GM12878 (cell line): ENCODE results near the gene ATF6B. TPM values are rescaled to one million over a fixed set of nuclear protein-coding genes. Genes with fewer than 3 reads are reported as not detected.

ENCODE experiments used
- CBFB ChIP-seq: IDR thresholded peaks from 2 replicates; pipeline ENCODE4 v1.6.1; 2016; ENCODE audit warnings: antibody characterized with exemption, low read depth
- CBX3 ChIP-seq: fragments of 200-600 bp; sonication (generic); IDR thresholded peaks from 2 replicates; pipeline ENCODE4 v1.6.1; 2016; ENCODE audit warnings: low read depth, borderline replicate concordance
- CREB1 ChIP-seq: IDR thresholded peaks from 2 replicates; pipeline ENCODE4 v1.6.1; 2012; ENCODE audit warnings: low read depth, mild to moderate bottlenecking, inconsistent platforms
- CUX1 ChIP-seq: IDR thresholded peaks from 2 replicates; pipeline ENCODE4 v1.6.1; 2012; ENCODE audit warnings: improper control_type of control experiment, low read depth, low read length; ENCODE audit not compliant: insufficient replicate concordance
- EGR1 ChIP-seq, 2 experiments: IDR thresholded peaks; 1 replicate in 1 of 2; 2 replicates in 1 of 2; pipeline ENCODE4 v1.6.1; 2011 to 2012; ENCODE audit warnings: low read depth in 2 of 2, low read length in 2 of 2, borderline replicate concordance in 1 of 2, mild to moderate bottlenecking in 1 of 2, moderate library complexity in 1 of 2
- FOXM1 ChIP-seq: IDR thresholded peaks from 2 replicates; pipeline ENCODE4 v1.6.1; 2012; ENCODE audit warnings: low read depth, mild to moderate bottlenecking, inconsistent platforms, low read length, moderate library complexity
- GABPA ChIP-seq: IDR thresholded peaks from 2 replicates; pipeline ENCODE4 v1.6.1; 2014; ENCODE audit warnings: antibody characterized with exemption, low read depth, mild to moderate bottlenecking, inconsistent platforms
- GATAD2B ChIP-seq: fragments of 450-650 bp; conservative IDR thresholded peaks from 2 replicates; pipeline ENCODE4 v1.6.1; 2017; ENCODE audit warnings: low read depth, mild to moderate bottlenecking, moderate library complexity
- IRF5 ChIP-seq: fragments of 450-650 bp; IDR thresholded peaks from 2 replicates; pipeline ENCODE4 v1.6.1; 2017; ENCODE audit warnings: borderline replicate concordance
- MEF2A ChIP-seq: IDR thresholded peaks from 2 replicates; pipeline ENCODE4 v1.6.1; 2011; ENCODE audit warnings: low read depth, mild to moderate bottlenecking, low read length, moderate library complexity; ENCODE audit not compliant: insufficient read depth
- MLLT1 ChIP-seq: fragments of 450-650 bp; IDR thresholded peaks from 2 replicates; pipeline ENCODE4 v1.6.1; 2016; ENCODE audit warnings: mild to moderate bottlenecking
- MTA2 ChIP-seq: fragments of 450-650 bp; IDR thresholded peaks from 2 replicates; pipeline ENCODE4 v1.6.1; 2016; ENCODE audit warnings: low read depth, mild to moderate bottlenecking, moderate library complexity
- POLR2AphosphoS2 ChIP-seq: IDR thresholded peaks from 2 replicates; pipeline ENCODE4 v1.6.1; 2011; ENCODE audit warnings: low read depth, mild to moderate bottlenecking, low read length, improper control_type of control experiment, moderate library complexity
- RBBP5 ChIP-seq: fragments of 200-600 bp; sonication (generic); conservative IDR thresholded peaks from 2 replicates; pipeline ENCODE4 v1.6.1; 2016
- RUNX3 ChIP-seq: IDR thresholded peaks from 2 replicates; pipeline ENCODE4 v1.6.1; 2012; ENCODE audit warnings: low read length, inconsistent platforms
- TCF12 ChIP-seq: IDR thresholded peaks from 2 replicates; pipeline ENCODE4 v1.6.1; 2011; ENCODE audit warnings: low read depth, mild to moderate bottlenecking, low read length
- TCF3 ChIP-seq: IDR thresholded peaks from 2 replicates; pipeline ENCODE4 v1.6.1; 2012; ENCODE audit warnings: low read depth, mild to moderate bottlenecking, low read length, borderline replicate concordance; ENCODE audit not compliant: insufficient read depth
- USF2 ChIP-seq: IDR thresholded peaks from 2 replicates; pipeline ENCODE4 v1.6.1; 2011; ENCODE audit warnings: low read depth, low read length, improper control_type of control experiment, borderline replicate concordance
- ZBED1 ChIP-seq: IDR thresholded peaks from 2 replicates; pipeline ENCODE4 v1.6.1; 2016; ENCODE audit warnings: borderline replicate concordance
- ZNF207 ChIP-seq: fragments of 450-650 bp; IDR thresholded peaks from 2 replicates; pipeline ENCODE4 v1.6.1; 2014; ENCODE audit warnings: antibody characterized with exemption, mild to moderate bottlenecking, borderline replicate concordance
- polyA plus RNA-seq, 11 experiments: library from polyadenylated mRNA; depleted of rRNA in 4 of 11; unstranded in 6 of 11; stranded (reverse) in 5 of 11; fragments of >200 nt; fragmentation: Nextera tagmentation in 4 of 11; fragmentation: Illumina TruSeq in 1 of 11; extraction: Ambion mirVana in 4 of 11; extraction: Trizol in 1 of 11; gene quantifications; 1 replicate in 1 of 11; 2 replicates in 10 of 11; pipeline versions ENCODE4 v1.2.1 to v1.2.3, GENCODE V29; 2011 to 2016; ENCODE audit warnings: inconsistent platforms in 2 of 11, missing spikeins in 2 of 11, low read depth in 1 of 11
- total RNA-seq, 4 experiments: library from RNA; depleted of rRNA in 3 of 4; stranded (reverse); fragments of >200 nt in 3 of 4; fragmentation: Illumina TruSeq in 1 of 4; extraction: Trizol in 1 of 4; gene quantifications; 2 replicates each; pipeline versions ENCODE4 v1.2.1 to v1.2.3, GENCODE V29; 2013 to 2021

The ATF6B gene
- total and polyA plus RNA-seq, 10 of the 15 experiments (the other 5 are each of a cell fraction or from before 2014, with no cell fraction given), result 13.6 to 83.9 (median 44.0) TPM

- TF ChIP-seq IRF5 (no peak), RBBP5 (no peak), RUNX3 (peak; percentile 100), EGR1 (IDR thresholded peaks at IDR 0.05; ENCODE audit: borderline replicate concordance in 1 of 2, low read depth in 2 of 2, low read length in 2 of 2) (peak in 1 of 2 experiments; percentile 54; a peak in 2 of 3 replicates), TCF12 (0 out of 2 replicates have a peak, but pooled peaks have one; percentile 58), TCF3 (peak; percentile 62; the same call in 1 of the 2 replicates), CBX3 (no peak), CUX1 (no peak), MTA2 (peak; percentile 66), GATAD2B (0 out of 2 replicates have a peak, but pooled peaks have one; percentile 20), ZNF207 (no peak), MLLT1 (peak; percentile 88), FOXM1 (peak; percentile 84; the same call in 1 of the 2 replicates), POLR2AphosphoS2 (no peak), CREB1 (0 out of 2 replicates have a peak, but pooled peaks have one; percentile 50), MEF2A (peak; percentile 80; the same call in 1 of the 2 replicates), USF2 (no peak), GABPA (peak; percentile 56; the same call in 1 of the 2 replicates), ZBED1 (peak; percentile 80; the same call in 1 of the 2 replicates), CBFB (peak; percentile 98)
Measured at GRCh38 chr6:32086661-32087573, 41.1 kb downstream of the ATF6B start (continued).
